Coronary artery (tissue), 2 donors: ENCODE measurements around the gene GDF2.

Experiments
- DNase-seq: peaks from one replicate; pipeline ENCODE4 v3.0.0-alpha.2; 2017; ENCODE audit warnings: low spot score
- H3K27ac ChIP-seq, 2 donors: fragments of 200-600 bp; sonication (generic); one replicate each; pipeline ENCODE4 v1.5.1; 2016 to 2019
- H3K4me3 ChIP-seq: fragments of 200-600 bp; sonication (generic); 2 replicates; pipeline ENCODE4 v1.5.1; 2016; ENCODE audit warnings: mild to moderate bottlenecking, moderate library complexity
- CTCF ChIP-seq: fragments of 200-600 bp; sonication (generic); IDR thresholded peaks from one replicate; pipeline ENCODE4 v1.5.1; 2019; ENCODE audit warnings: antibody characterized with exemption

GDF2 gene

GRCh38 chr10:47291682-47292081 is 30.6 kb upstream of the GDF2 start:
- Histone ChIP-seq H3K27ac (no peak overlapping the region), H3K4me3 (no peak overlapping the region)
- TF ChIP-seq CTCF = no peak
- peak; percentile 4 for DNase-seq

GRCh38 chr10:47294057-47294456 is 28.2 kb upstream of the GDF2 start:
- peak; percentile 45 for DNase-seq
- no peak for TF ChIP-seq CTCF
- H3K27ac ChIP-seq = no peak overlapping the region
- no peak overlapping the region for H3K4me3 ChIP-seq

- H3K27ac ChIP-seq = no peak overlapping the region
- no peak overlapping the region for H3K4me3 ChIP-seq
- DNase-seq = peak; percentile 28
- no peak for TF ChIP-seq CTCF
These were observed 27.8 kb upstream of the GDF2 start for GRCh38 chr10:47294501-47294900.

- H3K27ac ChIP-seq = no peak overlapping the region
- DNase-seq = peak; percentile 52
- TF ChIP-seq CTCF = no peak
These were observed 26.8 kb upstream of the GDF2 start for GRCh38 chr10:47295411-47295810.

GRCh38 chr10:47296156-47296894 is 25.9 kb upstream of the GDF2 start:
- H3K4me3 ChIP-seq = no peak overlapping the region
- no peak for TF ChIP-seq CTCF
- peak overlapping the region in 1 of 2 donors; percentile 0 for H3K27ac ChIP-seq
- no peak for DNase-seq

More at GRCh38 chr10:47295411-47295810, 26.8 kb upstream of the GDF2 start:
- H3K4me3 ChIP-seq = no peak overlapping the region

GRCh38 chr10:47296941-47297340 is 25.3 kb upstream of the GDF2 start:
- Histone ChIP-seq H3K4me3 (no peak overlapping the region), H3K27ac (no peak overlapping the region)
- no peak for TF ChIP-seq CTCF
- DNase-seq = no peak

GRCh38 chr10:47297866-47298540 is 24.3 kb upstream of the GDF2 start:
- Histone ChIP-seq H3K27ac (no peak overlapping the region), H3K4me3 (no peak overlapping the region)
- no peak for DNase-seq
- TF ChIP-seq CTCF = no peak
